Measurements from ENCODE around the gene QSER1.

DNA sequence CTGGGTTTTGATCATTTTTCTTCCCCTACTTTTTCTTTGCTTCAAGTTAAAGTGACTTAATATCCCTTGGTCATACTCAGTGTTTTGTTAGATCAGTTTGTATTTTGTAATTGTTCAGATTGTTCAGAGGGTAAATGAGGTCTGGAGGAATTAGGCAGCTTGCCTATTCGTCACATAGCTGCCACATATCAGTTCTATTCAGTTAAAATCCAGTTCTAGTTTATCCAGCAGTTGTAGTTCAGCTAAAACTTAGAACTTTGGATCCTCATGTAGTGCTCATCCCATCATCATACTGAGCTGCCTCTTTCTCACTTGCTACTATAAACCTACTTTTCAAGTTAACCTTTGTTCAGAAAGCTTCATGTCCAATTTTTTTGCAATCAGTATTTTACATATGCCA is 75.9 kb downstream of the QSER1 start:
- TF ChIP-seq PAX8 (IDR thresholded peaks at IDR 0.05) (no peak), CHD2 (IDR thresholded peaks at IDR 0.05; ENCODE audit: borderline replicate concordance, low read depth, low read length) (no peak), JUND (IDR thresholded peaks at IDR 0.05; ENCODE audit: low read depth, low read length) (no peak), ESRRA (IDR thresholded peaks at IDR 0.05; ENCODE audit: low read length) (no peak), EP300 (IDR thresholded peaks at IDR 0.05; ENCODE audit: borderline replicate concordance in 1 of 2, control insufficient read depth in 1 of 2, low read depth in 2 of 2, low read length in 2 of 2) (no peak), RCOR1 (conservative IDR thresholded peaks at IDR 0.05; ENCODE audit: low read depth, low read length) (no peak), RAD21 (IDR thresholded peaks at IDR 0.05; ENCODE audit: insufficient read depth, low read depth, low read length) (no peak), EZH2 (IDR thresholded peaks at IDR 0.05; ENCODE audit: borderline replicate concordance, control insufficient read depth, low read depth, low read length) (no peak), SMARCA5 (IDR thresholded peaks at IDR 0.05) (no peak)
- TF ChIP-seq, protein P1, sequence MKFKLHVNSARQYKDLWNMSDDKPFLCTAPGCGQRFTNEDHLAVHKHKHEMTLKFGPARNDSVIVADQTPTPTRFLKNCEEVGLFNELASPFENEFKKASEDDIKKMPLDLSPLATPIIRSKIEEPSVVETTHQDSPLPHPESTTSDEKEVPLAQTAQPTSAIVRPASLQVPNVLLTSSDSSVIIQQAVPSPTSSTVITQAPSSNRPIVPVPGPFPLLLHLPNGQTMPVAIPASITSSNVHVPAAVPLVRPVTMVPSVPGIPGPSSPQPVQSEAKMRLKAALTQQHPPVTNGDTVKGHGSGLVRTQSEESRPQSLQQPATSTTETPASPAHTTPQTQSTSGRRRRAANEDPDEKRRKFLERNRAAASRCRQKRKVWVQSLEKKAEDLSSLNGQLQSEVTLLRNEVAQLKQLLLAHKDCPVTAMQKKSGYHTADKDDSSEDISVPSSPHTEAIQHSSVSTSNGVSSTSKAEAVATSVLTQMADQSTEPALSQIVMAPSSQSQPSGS (IDR thresholded peaks at IDR 0.05; ENCODE audit: low read length) = no peak
- TF ChIP-seq, protein P2, sequence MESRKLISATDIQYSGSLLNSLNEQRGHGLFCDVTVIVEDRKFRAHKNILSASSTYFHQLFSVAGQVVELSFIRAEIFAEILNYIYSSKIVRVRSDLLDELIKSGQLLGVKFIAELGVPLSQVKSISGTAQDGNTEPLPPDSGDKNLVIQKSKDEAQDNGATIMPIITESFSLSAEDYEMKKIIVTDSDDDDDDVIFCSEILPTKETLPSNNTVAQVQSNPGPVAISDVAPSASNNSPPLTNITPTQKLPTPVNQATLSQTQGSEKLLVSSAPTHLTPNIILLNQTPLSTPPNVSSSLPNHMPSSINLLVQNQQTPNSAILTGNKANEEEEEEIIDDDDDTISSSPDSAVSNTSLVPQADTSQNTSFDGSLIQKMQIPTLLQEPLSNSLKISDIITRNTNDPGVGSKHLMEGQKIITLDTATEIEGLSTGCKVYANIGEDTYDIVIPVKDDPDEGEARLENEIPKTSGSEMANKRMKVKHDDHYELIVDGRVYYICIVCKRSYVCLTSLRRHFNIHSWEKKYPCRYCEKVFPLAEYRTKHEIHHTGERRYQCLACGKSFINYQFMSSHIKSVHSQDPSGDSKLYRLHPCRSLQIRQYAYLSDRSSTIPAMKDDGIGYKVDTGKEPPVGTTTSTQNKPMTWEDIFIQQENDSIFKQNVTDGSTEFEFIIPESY (IDR thresholded peaks at IDR 0.05) = no peak
- TF ChIP-seq, protein P3, sequence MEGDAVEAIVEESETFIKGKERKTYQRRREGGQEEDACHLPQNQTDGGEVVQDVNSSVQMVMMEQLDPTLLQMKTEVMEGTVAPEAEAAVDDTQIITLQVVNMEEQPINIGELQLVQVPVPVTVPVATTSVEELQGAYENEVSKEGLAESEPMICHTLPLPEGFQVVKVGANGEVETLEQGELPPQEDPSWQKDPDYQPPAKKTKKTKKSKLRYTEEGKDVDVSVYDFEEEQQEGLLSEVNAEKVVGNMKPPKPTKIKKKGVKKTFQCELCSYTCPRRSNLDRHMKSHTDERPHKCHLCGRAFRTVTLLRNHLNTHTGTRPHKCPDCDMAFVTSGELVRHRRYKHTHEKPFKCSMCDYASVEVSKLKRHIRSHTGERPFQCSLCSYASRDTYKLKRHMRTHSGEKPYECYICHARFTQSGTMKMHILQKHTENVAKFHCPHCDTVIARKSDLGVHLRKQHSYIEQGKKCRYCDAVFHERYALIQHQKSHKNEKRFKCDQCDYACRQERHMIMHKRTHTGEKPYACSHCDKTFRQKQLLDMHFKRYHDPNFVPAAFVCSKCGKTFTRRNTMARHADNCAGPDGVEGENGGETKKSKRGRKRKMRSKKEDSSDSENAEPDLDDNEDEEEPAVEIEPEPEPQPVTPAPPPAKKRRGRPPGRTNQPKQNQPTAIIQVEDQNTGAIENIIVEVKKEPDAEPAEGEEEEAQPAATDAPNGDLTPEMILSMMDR (IDR thresholded peaks at IDR 0.05 in 2 of 3, conservative IDR thresholded peaks at IDR 0.05 in 1 of 3; ENCODE audit: control insufficient read depth in 2 of 3, extremely low read depth in 1 of 3, insufficient read depth in 1 of 3, low read depth in 3 of 3, low read length in 3 of 3) = no peak

All from GM12878 (cell line).